ENCODE results near the gene SMIM5.

SMIM5 gene

GRCh38 chr17:75667825-75668224 is 34.6 kb downstream of the SMIM5 start:
- no peak for DNase-seq (ENCODE audit: low spot score)

- DNase-seq (ENCODE audit: low spot score), result no peak
These were observed 35.3 kb downstream of the SMIM5 start for GRCh38 chr17:75668489-75668888.

- DNase-seq (ENCODE audit: low spot score), result no peak
These were observed 37.6 kb downstream of the SMIM5 start for GRCh38 chr17:75670868-75671267.

- DNase-seq (ENCODE audit: low spot score), result no peak
These were observed 38.8 kb downstream of the SMIM5 start for GRCh38 chr17:75672011-75672410.

- no peak for DNase-seq (ENCODE audit: low spot score)
These were observed 40.3 kb downstream of the SMIM5 start for GRCh38 chr17:75673487-75673886.

- no peak for DNase-seq (ENCODE audit: low spot score)
These were observed 43.2 kb downstream of the SMIM5 start for GRCh38 chr17:75676461-75676860.

GRCh38 chr17:75679706-75680211 is 46.5 kb downstream of the SMIM5 start:
- DNase-seq (ENCODE audit: low spot score), result peak; percentile 84

GRCh38 chr17:75680431-75680830 is 47.2 kb downstream of the SMIM5 start:
- DNase-seq (ENCODE audit: low spot score), result no peak

GRCh38 chr17:75681289-75681688 is 48.1 kb downstream of the SMIM5 start:
- no peak for DNase-seq (ENCODE audit: low spot score)

GRCh38 chr17:75683583-75683982 is 50.3 kb downstream of the SMIM5 start:
- DNase-seq (ENCODE audit: low spot score), result peak; percentile 92

GRCh38 chr17:75684249-75684648 is 51.0 kb downstream of the SMIM5 start:
- DNase-seq (ENCODE audit: low spot score), result peak; percentile 86

GRCh38 chr17:75684924-75685323 is 51.7 kb downstream of the SMIM5 start:
- peak; percentile 99 for DNase-seq (ENCODE audit: low spot score)

GRCh38 chr17:75685499-75685898 is 52.3 kb downstream of the SMIM5 start:
- peak; percentile 60 for DNase-seq (ENCODE audit: low spot score)

- DNase-seq (ENCODE audit: low spot score), result no peak
These were observed 55.1 kb downstream of the SMIM5 start for GRCh38 chr17:75688209-75688825.

- DNase-seq (ENCODE audit: low spot score), result peak; percentile 48
These were observed 56.2 kb downstream of the SMIM5 start for GRCh38 chr17:75689441-75689873.
